Endothelial cell (in vitro differentiated cells): ENCODE results near the gene TENT5C. TPM values are rescaled to one million over a fixed set of nuclear protein-coding genes. Genes with fewer than 3 reads are reported as not detected.

Experiments
- DNase-seq: peaks from one replicate; pipeline ENCODE4 v3.0.0; 2021; ENCODE audit warnings: low spot score
- H3K27ac Mint-ChIP-seq: one replicate; pipeline ENCODE4 v1.8.0; 2021; ENCODE audit warnings: mixed read lengths, inconsistent platforms; ENCODE audit not compliant: unreplicated experiment
- H3K27me3 Mint-ChIP-seq: one replicate; pipeline ENCODE4 v1.8.0; 2021; ENCODE audit warnings: mild to moderate bottlenecking, moderate library complexity, mixed read lengths, inconsistent platforms; ENCODE audit not compliant: unreplicated experiment
- H3K36me3 Mint-ChIP-seq: one replicate; pipeline ENCODE4 v1.8.0; 2021; ENCODE audit warnings: mild to moderate bottlenecking, low read depth, mixed read lengths, inconsistent platforms; ENCODE audit not compliant: unreplicated experiment
- H3K4me1 Mint-ChIP-seq: one replicate; pipeline ENCODE4 v1.8.0; 2021; ENCODE audit warnings: mild to moderate bottlenecking, mixed read lengths, inconsistent platforms; ENCODE audit not compliant: unreplicated experiment
- H3K4me3 Mint-ChIP-seq: one replicate; pipeline ENCODE4 v1.8.0; 2021; ENCODE audit warnings: mild to moderate bottlenecking, mixed read lengths, inconsistent platforms; ENCODE audit not compliant: unreplicated experiment
- H3K9me3 Mint-ChIP-seq: one replicate; pipeline ENCODE4 v1.8.0; 2021; ENCODE audit warnings: mixed read lengths, inconsistent platforms; ENCODE audit not compliant: unreplicated experiment
- total RNA-seq: library from RNA; stranded (reverse); fragmentation: NEBNext Ultra II Directional; extraction: Animal tissue kit (Norgen Biotek cat#: 25700); gene quantifications from one replicate; pipeline ENCODE4 v1.2.1, GENCODE V29; 2021; ENCODE audit not compliant: unreplicated experiment
- TF ChIP-seq, protein P1 (sequence below): fragments of 200-600 bp; sonication (generic); IDR thresholded peaks from one replicate; pipeline ENCODE4 v1.5.0; 2021; ENCODE audit warnings: antibody characterized with exemption; ENCODE audit not compliant: unreplicated experiment

The TENT5C gene
- total RNA-seq, 1 donor from 2014 or later, result 0.05 TPM

DNA sequence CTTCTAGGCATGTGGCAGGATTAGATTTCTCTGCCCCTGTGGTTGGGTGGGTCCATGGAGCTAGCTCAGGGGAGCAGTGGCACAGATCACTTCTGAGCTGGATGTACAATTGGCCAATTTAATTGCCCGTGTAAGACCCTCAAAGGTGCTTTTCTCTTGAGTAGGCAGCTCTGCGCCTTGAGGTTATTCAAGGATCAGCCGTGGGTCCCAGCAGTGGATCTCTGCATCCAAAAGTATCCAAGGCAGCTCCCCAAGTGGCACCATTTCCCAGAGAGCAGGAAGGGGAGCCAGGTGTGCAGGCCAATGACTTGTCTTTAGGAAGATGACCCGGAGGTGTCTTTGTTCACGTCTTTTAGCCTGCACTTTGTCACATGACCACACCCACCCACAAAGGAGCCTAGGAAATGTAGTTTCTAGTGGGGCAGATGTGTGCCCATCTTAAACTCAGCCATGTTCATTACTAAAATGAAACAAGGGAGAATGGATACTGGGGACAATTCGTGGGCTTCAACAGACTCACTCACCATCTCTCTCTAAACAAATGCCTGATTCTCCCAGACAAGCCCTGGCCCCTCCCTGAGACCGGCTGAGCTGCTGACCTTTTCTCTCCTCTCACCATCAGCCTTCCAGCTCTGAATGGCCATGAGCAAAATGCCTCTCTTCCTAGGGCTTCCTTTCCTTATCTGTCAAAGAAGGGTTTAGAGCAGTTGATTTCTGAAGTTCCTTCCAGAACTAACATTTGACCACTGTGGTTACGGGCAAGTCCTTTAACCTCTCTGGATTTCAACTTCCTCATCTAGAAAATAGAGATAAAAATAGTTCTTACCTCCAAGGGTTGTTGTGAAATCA lies 41.4 kb upstream of the TENT5C start:
- H3K27me3 Mint-ChIP-seq, result peaks cover 5% of the 10 kb centered on the region
- no peak for DNase-seq
- H3K27ac Mint-ChIP-seq, result no peak overlapping the region
- no peaks in the 10 kb centered on the region for H3K36me3 Mint-ChIP-seq
- H3K4me1 Mint-ChIP-seq, result no peaks in the 10 kb centered on the region
- H3K4me3 Mint-ChIP-seq, result no peak overlapping the region
- no peaks in the 10 kb centered on the region for H3K9me3 Mint-ChIP-seq
- TF ChIP-seq, protein P1, sequence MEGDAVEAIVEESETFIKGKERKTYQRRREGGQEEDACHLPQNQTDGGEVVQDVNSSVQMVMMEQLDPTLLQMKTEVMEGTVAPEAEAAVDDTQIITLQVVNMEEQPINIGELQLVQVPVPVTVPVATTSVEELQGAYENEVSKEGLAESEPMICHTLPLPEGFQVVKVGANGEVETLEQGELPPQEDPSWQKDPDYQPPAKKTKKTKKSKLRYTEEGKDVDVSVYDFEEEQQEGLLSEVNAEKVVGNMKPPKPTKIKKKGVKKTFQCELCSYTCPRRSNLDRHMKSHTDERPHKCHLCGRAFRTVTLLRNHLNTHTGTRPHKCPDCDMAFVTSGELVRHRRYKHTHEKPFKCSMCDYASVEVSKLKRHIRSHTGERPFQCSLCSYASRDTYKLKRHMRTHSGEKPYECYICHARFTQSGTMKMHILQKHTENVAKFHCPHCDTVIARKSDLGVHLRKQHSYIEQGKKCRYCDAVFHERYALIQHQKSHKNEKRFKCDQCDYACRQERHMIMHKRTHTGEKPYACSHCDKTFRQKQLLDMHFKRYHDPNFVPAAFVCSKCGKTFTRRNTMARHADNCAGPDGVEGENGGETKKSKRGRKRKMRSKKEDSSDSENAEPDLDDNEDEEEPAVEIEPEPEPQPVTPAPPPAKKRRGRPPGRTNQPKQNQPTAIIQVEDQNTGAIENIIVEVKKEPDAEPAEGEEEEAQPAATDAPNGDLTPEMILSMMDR, result no peak

DNA sequence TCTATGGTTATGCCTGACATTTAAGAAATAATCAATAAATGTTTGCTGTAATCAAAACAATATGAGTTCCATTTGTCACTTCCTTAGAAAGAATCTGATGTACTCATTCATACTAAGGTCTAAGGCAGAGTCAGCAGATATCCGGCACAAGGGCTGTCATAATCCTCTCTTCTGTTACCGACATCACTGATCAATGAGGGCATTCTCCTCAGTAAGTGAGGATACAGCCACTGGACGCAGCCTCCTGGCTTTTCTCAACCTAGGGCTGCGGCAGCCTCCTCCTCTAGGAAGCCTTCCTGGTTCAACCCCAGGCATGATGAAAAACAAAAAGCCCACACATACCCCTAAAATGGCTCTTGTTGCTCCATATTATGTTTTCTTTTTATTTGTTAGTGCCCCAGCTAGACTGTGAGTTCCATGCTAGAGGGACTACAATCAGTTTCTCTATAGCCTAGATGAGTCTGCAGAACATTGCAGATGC lies 40.7 kb upstream of the TENT5C start:
- peaks cover 5% of the 10 kb centered on the region for H3K27me3 Mint-ChIP-seq
- no peaks in the 10 kb centered on the region for H3K36me3 Mint-ChIP-seq
- no peak overlapping the region for H3K27ac Mint-ChIP-seq
- H3K4me3 Mint-ChIP-seq, result no peak overlapping the region
- no peaks in the 10 kb centered on the region for H3K9me3 Mint-ChIP-seq
- TF ChIP-seq, protein P1, result no peak
- DNase-seq, result no peak
- no peaks in the 10 kb centered on the region for H3K4me1 Mint-ChIP-seq

DNA sequence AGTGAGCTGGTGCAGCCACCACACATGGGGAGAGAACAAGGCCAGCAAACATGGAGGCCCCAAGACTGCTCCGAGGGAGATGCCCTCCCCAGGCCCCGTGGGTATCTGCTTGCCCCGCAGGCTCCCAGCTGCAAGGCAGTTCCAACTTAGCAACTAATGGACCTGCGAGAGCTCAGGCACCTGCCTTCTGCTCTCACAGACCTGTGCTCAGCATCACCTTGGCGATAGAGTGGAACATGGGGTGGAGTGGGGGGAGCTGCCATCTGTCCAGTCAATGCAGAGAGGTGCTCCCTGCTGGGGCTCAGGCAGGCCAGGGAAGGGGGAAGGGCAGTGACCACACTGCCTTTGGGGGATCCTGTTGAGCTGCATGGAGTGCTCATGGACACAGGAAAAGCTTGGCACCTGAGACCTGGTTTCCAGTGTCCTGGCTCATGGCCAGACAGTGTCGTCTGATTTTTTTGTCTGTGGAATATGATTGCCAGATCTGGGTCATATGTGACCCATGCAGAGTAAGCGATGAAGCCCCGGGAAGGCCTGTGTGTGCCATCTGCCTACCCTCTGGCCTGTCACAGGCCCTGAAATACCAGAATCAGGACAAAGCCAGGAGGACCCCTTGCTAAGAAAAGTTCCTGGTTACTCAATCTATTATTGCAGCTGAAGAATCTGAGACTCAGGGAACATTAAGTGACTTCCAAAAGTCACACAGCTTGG lies 39.9 kb upstream of the TENT5C start:
- no peak overlapping the region for H3K4me3 Mint-ChIP-seq
- no peak overlapping the region for H3K27ac Mint-ChIP-seq
- TF ChIP-seq, protein P1, result no peak
- peaks cover 4% of the 10 kb centered on the region for H3K27me3 Mint-ChIP-seq
- no peaks in the 10 kb centered on the region for H3K36me3 Mint-ChIP-seq
- H3K9me3 Mint-ChIP-seq, result no peaks in the 10 kb centered on the region
- no peaks in the 10 kb centered on the region for H3K4me1 Mint-ChIP-seq
- DNase-seq, result no peak

DNA sequence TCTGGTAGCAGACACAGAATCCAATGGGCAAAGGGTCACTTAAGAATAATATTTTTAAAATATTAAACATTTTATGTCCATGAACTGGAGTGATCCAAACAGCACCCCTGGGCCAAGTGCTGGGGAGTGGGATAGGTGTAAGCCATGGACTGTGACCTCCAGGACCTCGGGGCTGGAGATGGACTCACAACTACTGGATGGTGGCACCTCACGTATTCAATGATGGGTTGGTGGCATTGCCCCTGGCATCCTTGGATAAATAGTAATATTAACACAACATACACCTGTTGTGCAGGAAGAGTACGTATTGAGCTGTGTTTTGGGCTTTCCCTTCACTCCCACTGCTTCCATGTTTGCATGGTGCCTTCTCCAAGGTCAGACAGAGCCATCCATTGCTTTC lies 39.3 kb upstream of the TENT5C start:
- Mint-ChIP-seq H3K27ac (no peak overlapping the region), H3K9me3 (no peaks in the 10 kb centered on the region), H3K4me3 (no peak overlapping the region), H3K27me3 (peaks cover 4% of the 10 kb centered on the region), H3K36me3 (no peaks in the 10 kb centered on the region), H3K4me1 (no peaks in the 10 kb centered on the region)
- TF ChIP-seq, protein P1, result no peak
- no peak for DNase-seq

DNA sequence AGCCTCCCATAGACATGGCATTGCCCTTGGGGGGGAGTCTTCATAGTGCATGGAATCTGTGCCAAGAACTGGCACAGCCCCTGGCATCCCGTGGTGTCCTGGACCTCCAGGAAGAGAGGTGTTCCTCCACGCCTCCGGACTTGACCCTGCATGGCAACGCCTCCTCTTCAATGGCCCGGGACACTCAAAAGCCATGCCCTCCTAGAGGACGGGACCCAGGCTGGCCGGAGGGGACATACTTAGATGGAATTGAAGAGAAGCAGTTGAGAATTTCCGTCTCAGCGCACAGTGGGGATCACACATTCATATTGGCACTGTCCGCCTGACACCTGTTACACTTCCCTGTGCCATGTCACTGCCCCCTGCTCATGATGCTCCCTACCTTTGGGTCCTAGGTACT lies 38.4 kb upstream of the TENT5C start:
- peaks cover 4% of the 10 kb centered on the region for H3K27me3 Mint-ChIP-seq
- H3K4me3 Mint-ChIP-seq, result no peak overlapping the region
- DNase-seq, result no peak

More for the DNA sequence above, 38.4 kb upstream of the TENT5C start:
- no peaks in the 10 kb centered on the region for H3K9me3 Mint-ChIP-seq
- no peaks in the 10 kb centered on the region for H3K36me3 Mint-ChIP-seq
- no peak overlapping the region for H3K27ac Mint-ChIP-seq
- TF ChIP-seq, protein P1, result no peak
- no peaks in the 10 kb centered on the region for H3K4me1 Mint-ChIP-seq
